ENCODE results near the gene CEP104.

CEP104 gene

GRCh38 chr1:3864884-3865283 lies 7.9 kb upstream of the CEP104 start:
- no peak for DNase-seq

DNA sequence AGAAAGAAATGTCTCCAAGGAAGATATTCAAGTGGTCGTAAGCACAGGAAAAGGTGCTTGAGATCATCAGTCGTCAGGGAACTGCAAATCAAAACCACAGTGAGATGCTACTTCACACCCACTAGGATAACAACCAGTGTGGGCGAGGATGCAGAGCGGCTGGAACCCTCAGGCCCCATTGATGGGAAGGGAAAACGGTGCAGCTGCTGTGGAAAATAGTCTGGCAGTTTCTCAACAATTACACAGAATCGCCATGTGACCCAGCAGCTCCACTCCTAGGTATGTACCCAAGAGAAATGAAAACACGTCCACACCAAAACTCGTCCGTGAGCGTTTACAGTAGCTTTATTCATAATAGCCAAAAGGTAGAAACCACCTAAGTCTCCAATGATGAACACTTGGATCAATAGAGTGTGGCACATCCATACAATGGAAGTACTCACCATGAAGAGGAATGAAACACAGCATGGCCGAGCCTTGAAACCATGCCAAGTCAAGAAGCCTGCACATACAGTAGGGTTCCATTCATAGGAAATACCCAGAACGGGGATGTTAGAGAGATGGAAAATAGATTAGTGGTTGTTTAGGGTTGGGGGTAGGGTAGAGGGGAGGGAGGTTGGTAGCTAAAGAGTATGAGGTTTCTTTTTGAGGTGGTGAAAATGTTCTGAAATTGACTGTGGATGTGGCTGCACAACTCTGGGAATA lies 6.4 kb upstream of the CEP104 start:
- DNase-seq, result no peak

- DNase-seq, result peak; percentile 3
Observed at GRCh38 chr1:3858231-3858981, 1.4 kb upstream of the CEP104 start.

DNA sequence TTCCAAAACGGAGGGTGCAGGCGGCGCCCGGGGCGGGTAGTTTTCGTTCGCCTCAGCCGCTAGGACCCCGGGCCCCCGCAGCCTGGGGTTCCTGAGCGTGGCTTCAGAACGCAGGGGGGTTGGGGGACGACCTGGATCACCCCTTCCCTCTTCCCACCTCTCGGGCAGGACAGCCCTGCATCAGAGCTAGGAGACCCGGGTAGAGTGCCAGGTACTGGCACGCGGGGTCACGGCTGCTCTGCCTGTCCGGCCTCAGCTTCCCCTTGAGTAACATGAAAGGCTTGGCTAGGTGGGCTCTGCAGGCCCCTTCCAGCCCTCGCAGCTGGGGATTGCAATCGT lies 749 bp upstream of the CEP104 start:
- no peak for DNase-seq

DNA sequence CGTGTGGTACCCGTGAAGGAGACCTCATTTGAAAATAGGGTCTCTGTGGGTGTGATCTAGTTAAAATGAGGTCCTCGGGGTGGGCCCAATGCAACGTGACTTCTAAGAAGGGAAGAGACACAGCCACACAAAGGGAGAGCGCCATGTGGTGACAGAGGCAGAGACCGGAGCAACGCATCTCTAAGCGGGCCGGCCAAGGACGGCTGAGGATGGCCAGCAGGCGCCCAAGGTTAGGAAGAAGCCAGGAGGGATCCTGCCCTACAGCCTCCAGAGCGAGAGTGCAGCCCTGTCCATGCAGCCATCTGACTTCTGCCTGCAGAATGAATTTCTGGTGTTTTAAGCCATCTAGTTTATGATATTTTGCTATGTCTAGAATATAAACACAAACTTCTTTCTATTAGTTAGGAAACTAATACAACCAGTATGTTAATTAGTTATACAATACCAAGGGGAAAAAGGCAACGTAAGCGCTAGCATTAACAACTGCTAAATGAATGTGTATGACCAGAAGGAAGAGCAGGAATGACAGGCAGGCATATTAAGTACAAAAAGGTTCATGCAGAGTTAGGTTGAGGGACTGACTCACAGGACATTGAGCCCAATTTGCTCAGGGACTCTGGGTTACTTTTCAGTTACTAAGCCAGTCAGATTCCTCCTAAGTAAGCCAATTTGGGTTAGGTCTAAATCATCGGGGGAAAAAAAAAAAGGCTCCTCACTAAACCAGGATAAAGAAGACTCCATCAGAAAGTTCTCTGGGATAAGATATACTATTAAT lies 4.1 kb downstream of the CEP104 start:
- no peak for DNase-seq

DNA sequence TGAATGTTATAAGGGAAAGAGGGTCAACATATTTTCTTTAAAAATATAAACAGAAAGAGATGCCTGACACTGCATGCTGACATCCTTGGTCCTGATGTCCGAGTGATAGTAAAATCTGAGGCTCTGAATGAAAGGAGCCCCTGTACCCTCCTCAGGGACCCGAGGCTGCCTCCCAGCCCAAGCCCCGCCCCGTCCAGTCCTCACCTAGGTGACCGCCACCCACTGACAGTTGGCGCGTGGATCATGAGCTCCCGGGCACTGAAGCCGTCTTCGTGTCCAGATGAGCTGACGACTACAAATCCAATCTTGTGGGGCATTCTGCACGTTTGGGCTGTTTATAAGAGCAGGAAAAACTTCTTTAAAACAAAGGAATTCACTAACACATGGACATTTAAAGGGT lies 4.9 kb downstream of the CEP104 start:
- DNase-seq, result no peak

DNA sequence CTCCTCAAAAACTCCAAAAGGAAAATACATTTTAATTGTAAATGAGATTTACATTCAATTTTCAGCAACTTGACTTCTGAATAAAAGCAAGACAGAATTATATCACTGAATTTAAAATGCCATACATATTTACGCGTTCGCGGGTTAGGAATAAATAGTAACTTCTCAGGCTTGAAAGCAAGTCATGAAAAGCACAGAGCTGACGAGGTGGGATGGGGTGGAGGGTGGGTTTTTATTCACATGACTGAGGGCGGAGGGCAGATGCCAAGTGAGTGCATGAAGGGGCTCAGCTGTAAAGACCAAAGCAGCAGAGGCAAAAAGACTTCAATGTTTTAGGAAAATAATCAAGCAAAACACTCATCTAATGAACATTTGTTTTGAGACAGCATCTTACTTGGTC lies 5.7 kb downstream of the CEP104 start:
- DNase-seq, result no peak

DNA sequence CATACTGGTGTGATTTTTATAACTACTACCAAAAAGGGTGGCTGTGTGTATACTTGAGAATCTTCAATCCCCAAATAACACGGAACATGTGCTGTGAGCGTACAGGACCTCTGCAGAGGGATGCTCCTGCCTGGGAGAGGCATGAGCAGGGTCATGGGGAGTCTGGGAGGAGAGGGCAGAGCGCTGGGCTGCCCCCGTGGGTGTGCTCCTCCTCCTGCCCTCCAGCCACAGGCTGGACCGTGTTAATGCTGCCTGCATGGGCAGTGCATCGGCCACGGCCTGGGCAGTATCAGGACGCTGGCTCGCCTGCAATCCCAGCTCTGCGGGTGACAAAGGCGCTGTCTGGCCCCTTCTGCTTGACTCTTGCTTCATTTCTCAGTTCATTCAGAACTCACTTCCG lies 6.2 kb downstream of the CEP104 start:
- DNase-seq, result no peak

DNA sequence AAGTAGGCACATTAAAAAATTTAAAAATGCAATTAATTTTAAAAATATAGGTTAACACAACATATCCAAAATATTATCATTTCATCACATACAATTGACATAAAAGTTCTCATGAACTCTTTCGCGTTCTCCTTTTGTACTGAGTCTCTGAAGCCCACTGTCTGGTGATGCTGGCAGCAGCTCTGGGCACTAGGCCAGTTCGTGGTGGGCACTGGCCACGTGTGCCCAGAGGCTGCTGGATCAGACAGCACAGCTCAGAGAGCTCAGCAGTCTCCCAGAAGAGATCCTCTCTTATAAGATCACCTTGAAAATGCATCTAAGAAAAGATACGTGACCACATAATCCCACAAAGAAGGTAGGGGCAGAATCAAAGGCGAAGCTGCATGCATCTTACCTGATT lies 9.9 kb downstream of the CEP104 start:
- DNase-seq, result no peak

DNA sequence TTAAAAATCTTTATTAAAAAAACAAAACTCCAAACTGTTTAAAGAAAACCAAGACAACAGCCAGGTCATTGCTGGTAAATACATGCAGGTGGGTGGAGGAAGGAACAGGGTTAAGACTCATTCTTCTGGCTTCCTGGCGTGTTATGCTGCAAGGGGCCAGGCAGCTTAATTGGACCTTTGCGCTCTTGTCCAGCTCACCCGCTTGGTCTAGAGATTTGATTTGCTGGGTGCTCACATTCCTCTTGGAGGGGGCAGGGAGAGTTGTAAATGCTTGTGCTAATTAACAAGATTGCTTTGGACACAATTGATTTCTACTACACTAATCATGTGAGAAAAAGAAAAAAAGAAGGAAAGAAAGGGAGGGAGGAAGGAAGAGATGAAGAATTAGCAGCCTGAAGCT lies 10.5 kb downstream of the CEP104 start:
- no peak for DNase-seq

DNA sequence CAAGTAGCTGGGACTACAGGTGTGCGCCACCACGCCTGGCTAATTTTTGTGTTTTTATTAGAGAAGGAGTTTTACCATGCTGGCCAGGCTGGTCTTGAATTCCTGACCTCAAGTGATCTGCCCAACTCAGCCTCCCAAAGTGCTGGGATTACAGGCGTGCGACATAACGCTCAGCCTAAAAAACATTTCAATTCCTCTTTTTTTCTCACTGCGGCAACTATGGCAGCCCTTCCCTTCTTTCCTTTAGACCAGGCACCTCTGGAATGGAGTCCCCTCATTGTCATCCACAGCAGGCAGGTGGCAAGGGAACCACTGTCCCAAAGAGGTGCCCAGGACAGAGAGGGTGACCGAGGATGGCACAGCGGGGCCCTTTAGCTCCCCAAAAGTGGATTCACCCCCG lies 14.1 kb downstream of the CEP104 start:
- DNase-seq, result no peak

DNA sequence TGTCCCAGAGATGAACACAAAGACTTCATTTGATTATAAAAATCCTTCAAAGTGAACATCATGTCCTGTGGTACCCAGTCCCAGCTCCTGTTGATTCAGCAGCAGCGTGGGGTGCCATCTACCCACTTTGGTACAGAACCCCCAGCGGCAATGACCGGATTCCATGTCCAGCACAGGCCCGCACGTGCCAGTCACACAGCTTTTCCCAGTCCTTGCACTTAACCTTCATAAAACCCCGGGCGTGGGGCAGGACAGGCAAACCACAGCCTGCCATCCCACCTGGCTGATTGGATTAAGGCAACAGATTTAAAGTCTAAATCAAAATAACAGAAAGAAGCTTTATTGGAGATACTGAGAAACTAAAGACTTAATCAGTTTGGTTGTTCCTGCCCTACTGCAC lies 15.5 kb downstream of the CEP104 start:
- DNase-seq, result no peak

- DNase-seq, result no peak
Observed at GRCh38 chr1:3838788-3839187, 18.2 kb downstream of the CEP104 start.

DNA sequence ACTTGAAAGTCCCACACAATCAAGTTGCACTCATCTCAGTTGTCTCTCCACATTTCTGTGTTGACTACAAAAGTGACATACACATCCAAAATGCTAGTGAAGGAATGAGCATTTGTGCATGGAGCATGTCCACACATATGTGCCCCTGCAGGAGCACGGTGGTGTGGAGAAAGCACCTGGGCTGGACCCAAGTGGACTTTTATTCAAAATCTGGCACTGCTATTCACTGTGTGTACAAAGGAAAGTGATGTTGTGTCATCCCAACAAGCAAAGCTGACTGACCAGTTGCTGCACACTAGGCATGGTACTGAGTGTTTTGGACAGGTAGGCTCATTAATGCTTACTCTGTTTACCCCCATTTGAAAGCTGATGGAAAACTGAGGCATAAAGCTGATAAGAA lies 19.3 kb downstream of the CEP104 start:
- no peak for DNase-seq

DNA sequence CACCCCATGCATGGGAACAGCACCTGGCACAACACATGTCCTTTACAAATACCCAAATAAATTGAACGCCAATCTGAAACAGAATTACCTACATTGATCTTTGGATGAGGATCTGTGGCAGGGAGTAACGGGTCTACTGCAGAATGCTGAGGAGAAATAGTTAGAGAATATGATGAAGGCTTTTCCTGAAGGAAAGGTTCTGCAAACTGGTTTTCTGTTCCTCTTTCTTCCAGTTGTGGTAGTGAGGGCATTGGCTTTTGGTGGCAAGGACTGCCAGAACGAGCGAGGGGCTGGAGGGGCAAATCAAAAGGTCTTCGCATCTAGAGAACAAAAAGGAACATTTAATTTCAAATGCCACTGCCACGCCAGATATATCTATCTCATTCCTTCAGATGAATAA lies 19.8 kb downstream of the CEP104 start:
- DNase-seq, result no peak

GRCh38 chr1:3836421-3836820 lies 20.6 kb downstream of the CEP104 start:
- DNase-seq, result no peak

DNA sequence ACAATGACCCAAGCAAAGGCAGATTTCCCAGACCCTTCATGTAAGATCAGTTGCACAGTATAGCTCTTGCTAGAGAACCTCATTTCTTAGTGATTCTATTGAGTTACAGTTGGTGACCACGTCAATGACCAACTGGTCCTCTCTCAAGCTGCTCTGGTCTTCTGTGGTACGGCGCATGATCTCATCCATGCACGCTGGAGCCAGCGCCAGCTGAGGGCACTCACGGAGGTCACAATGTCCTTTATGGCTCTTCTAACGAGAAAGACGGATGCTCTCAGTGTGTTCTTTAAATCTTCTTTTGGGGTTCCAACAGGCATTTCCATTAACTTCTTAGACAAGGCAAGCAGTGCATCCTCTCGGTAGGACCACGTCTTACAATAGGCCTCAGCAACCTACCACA lies 22.3 kb downstream of the CEP104 start:
- no peak for DNase-seq

GRCh38 chr1:3831689-3832088 lies 25.3 kb downstream of the CEP104 start:
- DNase-seq, result no peak

GRCh38 chr1:3828391-3828790 lies 28.6 kb downstream of the CEP104 start:
- DNase-seq, result no peak

DNA sequence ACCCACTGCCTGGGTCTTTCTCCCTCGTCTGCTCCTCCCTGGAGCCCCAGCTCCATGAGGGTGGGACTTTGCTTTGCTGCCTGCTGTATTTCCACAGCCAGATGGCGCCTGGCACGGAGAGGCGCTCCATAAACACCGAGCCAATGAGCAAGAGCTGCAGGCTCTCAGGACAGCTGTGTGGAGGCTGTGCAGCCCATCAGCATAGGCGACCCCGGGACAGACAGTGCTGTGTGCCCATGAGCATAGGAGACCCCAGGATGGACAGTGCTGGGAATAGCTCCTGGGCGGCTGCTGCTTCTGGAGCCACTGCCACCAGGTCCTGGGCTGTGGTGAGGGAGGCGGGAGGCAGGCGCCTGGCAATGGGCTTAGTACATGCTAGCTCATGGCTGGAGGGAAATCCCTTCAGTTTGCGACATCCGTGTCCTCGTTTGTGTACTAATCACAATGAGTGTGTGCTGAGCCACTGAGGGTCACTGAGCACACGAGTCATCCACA lies 29.2 kb downstream of the CEP104 start:
- DNase-seq, result no peak

DNA sequence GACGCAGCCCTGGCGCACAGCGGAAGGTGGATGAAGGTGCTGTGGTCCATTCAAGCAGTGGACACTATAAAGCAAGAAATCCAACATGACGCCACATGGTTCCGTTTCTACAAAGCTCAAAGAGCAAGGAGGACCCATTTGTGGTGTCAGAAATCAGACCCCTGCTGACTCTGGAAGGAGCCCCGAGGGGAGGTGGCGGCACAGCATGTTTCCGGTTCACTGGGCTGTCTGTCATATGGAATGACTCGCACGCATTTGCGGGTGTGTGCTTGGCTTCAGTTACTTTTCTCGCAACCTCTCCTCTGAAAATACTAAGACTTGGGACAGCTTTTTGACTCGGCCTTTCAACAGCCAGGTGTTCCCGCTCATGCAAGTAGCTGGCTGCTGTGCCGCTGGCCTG lies 31.7 kb downstream of the CEP104 start:
- DNase-seq, result no peak

DNA sequence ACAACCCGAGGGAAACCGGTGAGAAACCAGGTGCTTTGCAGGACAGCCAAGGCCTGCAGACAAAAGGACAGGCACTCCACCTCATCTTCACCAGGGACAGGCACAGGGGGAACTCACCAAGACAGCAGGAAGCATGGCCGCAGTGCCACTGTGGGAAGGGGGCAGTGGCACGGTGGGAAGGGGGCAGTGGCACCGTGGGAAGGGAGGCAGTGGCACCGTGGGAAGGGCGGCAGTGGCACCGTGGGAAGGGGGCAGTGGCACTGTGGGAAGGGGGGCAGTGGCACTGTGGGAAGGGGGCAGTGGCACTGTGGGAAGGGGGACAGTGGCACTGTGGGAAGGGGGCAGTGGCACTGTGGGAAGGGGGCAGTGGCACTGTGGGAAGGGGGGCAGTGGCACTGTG lies 32.4 kb downstream of the CEP104 start:
- no peak for DNase-seq

DNA sequence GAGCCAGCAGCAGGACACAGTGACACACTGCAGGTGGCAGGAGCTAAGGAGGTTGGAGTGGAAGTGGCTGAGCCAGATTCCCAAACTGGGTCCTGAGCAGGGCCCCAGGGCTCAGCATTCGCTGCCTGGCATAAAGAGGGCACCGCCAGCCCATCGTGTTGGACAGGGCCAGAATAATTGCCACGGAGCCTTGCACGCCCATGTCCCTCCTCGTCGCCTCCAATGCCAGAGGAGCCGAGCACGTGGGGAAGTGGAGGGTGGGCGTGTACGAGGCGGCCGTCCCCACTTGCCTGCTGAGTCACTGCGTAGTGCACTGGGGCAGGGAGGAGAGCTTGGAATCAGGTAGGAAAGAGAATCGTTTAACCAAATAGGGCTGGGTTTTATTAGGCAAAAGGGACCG lies 34.6 kb downstream of the CEP104 start:
- no peak for DNase-seq

DNA sequence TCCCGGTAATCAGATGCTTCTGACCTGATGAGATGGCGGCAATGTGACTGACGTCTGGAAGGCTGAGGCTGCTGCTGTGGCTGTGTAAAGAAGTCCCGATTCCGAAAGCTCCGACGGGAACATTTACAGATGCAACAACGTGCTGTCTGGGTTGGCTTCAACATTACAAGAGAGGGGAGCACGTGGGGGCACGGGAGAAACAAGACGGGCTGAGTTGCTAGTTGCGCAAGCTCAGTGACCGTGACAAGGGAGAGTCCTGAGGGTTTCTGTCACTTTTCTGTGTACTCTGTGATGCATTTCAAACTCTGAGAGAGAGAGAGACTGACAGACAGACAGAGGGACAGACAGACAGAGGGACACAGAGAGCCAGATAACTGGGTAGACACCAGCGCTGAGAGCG lies 35.1 kb downstream of the CEP104 start:
- no peak for DNase-seq
